ENCODE data around the gene FADS2.

DNA sequence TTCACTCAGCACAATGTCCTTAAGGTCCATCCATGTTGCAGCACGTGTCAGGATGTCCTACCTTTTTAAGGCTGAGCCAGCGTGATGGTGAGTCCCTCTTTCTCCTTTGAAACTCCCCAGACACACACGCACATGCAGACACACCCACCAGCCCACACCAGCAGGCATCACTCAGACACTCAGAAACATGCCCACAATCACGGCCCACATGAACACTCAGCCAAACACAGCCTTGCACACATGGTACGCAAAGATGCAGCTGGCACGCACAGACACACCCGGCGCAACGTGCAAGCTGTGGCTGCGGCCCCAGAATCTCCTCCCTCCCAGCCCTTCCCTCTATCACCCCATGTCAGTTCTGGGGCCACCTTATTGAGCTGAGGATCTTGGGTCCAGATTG lies 55.2 kb downstream of the FADS2 start:
- TF ChIP-seq POLR2A (IDR thresholded peaks at IDR 0.05; ENCODE audit: low read depth, low read length) (no peak), POLR2AphosphoS5 (IDR thresholded peaks at IDR 0.05; ENCODE audit: low read depth, low read length) (no peak)

All from GM12892 (cell line).